MV-4-11 (cell line): ENCODE data around the gene KERA.
"Not testable (repeated sequence)": the region's sequence is repeated elsewhere in the genome, so short reads cannot be mapped to it uniquely, and the experiment has no call there.

Source experiments
- DNase-seq: peaks from one replicate; lab custom pipeline; 2025; lab: John Stamatoyannopoulos, UW

Gene KERA, protein sequence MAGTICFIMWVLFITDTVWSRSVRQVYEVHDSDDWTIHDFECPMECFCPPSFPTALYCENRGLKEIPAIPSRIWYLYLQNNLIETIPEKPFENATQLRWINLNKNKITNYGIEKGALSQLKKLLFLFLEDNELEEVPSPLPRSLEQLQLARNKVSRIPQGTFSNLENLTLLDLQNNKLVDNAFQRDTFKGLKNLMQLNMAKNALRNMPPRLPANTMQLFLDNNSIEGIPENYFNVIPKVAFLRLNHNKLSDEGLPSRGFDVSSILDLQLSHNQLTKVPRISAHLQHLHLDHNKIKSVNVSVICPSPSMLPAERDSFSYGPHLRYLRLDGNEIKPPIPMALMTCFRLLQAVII

DNA sequence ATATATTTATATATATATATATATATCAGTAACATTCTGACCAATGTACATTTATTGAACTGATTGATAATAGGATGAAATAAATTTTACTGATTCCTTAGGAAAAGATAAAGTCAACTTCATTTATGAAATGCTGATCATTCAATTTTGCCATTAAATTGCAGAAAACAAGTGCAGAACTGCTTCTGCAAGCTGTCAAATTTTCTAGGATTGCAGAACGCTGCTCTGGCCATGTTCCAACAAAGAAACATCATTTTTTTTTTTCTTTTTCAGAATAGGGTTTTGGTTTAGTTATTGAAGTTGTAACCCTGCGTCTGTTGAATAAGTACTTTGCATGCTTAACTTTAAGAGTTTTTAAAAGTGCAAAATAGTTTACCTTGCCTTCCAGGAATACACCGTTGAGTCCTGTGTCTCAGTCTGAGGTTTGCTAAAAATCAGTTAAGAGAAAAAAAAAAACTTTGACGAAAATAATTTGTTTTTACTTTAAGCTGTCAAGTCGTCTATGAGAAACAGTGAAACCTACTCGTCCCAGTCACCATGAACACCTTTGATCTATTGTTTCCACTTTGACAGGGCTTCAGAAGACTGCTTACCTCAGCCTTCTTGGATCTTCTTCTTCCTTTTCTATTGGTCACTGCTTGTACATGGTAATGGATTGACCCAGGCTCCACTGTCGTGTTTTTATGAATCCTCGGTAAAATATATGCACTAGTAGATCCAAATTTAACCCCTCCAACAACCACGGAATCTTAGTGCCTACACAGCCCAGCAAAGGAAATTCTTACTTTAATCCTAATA, at the start of gene KERA:
Gene KERA (minus strand): TSS at position 657 of the 798 bp plus-strand sequence. CDS start 1,743 bp downstream, outside the sequence.
- DNase-seq, result no peak

DNA sequence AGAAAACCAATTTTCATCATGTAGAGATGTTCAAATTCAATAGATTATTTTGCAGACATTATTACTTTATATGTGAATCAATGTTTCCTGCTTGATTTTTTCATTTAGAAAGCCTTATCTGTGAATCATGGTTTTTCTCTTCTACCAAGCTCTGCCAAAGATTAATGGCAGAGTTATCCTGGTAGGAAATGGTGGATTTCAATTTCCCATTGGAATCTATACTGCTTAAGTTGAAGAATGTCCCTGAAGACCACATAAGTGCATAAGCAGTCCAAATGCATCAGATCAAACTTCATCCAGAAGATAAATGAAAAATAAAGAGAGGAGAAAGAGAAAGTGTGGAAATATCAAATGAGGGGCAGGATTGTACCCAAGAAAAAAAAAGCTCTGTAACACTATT, 48.5 kb upstream of the KERA start:
- no peak for DNase-seq

DNA sequence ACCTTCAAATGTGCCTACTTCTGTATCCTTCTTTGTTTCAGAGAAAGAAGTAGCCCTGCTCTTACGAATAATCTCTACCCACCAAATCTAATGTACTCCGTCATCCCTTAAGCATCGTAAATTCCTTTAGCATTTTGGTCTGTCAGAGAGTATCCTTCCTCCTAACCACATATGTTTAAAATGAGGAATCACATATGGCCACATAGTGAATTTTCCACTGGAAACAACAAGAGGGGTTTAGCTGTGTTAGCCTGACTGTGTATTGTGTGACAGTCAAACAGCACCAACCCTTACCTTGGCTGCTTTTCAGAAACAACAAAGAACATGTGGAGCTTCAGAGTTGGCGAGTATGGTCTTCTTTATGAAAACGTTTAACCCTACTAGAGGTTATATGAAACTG, 48.0 kb upstream of the KERA start:
- peak; percentile 5 for DNase-seq

DNA sequence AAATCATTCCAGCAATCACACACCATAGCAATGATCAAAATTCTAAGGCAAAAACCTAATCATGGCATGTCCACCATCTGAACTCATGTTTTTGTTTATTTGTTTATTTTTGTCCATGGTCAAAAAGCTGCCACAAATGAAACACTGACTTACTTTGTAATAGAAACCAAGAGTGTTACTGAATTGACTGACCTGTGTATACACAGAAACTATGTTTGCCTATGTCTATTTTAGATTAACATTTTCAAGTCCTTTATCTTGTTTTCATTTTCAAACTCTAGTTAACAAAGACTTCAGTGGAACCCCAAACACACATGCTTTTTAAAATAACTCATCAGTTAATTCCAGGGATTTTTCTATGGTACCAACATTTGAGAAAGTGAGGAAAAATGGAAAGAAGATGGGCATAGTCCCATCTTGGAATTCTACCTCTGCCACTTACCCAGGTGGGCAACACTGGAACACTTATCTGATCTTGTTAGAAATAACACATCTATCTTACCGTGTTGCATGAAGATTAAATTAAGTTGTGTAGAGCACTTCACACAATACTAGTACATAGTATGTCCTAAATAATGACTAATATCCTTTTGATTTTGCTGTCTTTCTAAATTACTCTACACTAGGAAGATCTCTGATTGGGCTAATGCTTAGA, 47.1 kb upstream of the KERA start:
- DNase-seq, result no peak

DNA sequence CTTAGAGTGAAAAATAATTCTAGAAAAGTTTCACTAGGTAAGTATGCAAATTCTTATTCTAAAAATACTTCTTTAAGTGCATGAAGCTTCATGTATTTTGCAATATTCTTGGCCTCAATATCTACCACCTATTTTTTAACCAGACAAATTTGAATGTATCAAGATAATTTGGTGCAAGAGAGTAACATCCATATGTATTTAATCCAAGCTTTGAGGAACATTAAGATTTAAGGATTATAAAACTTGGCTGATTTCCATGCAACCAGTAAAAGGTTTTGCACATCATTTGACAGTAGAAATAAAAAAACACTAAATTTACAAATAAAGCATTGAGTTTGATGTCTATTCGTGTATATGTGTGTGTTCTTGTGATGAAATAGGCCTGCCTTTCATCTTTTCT, 45.8 kb upstream of the KERA start:
- no peak for DNase-seq

DNA sequence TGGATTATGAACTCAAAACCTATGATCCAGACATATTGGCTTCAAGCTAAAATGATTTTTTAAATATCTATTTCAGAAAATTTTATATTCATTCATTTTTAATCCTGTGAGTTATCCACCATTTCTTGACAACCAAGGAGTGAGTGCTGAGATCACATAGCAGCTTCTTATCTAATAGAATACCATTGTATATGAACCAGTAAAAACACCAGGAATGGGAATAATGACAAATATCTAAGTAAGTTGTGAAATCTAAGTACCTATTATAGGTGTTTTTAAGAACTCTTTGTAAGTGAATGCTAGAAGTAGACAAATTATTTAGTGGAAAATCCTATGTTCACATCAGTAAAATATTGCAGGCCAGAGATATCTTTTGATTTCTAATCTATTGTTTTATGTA, 45.3 kb upstream of the KERA start:
- no peak for DNase-seq

DNA sequence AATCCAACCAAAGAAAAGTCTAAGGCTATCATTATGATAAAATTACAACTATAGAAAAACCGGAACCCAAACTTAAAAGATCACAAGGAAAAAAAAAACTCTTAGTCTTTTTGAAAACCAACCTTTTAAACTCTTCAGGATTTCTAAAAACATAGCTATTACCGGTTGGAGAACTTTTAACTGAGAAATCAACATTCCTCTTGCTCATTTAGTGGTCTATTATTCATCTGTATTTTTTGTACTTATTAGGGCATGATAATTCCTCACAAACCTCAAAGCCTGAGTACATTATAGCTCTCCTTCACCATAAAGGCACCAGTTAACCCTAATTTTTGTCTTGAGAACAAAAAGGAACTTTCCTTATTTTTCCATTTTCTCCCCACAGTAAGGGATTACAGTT, 43.1 kb upstream of the KERA start:
- no peak for DNase-seq

DNA sequence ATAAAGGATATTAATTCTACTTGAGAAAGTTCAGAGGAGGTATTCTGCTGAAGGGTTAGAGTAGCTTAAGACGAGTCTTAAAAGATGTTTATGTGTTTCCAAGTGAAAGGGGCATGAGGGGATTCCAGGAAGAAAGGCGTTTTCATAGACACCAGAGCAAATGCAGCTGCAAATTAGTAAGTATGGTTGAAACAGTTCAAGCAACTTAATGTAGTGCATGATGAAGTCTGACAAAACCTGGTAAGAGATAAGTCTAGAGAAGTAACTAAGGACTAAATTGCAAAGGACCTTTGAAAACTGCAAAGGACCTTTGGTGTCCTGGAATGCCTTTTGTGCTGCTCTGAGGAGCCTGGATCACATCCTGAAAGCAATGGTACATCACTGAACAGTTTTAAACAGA, 42.0 kb upstream of the KERA start:
- DNase-seq, result no peak

DNA sequence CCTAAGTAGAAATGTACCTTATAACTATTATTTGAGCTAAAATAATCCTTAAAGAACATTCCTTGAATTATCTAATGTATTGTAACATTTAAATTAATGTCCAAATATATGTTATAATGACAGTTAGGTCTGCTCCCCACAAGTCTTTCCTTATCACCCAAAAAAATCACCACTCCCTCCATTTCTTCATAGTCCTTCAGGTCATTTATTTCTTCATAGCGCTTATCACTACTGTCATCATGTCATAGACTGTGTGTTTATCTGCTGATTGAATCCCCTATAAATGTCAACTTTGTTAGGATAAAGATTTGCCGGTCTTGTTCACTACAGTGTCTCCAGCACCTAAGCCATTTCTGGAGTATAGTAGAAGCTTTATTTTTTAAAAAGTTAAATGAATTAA, 41.5 kb upstream of the KERA start:
- DNase-seq, result no peak

DNA sequence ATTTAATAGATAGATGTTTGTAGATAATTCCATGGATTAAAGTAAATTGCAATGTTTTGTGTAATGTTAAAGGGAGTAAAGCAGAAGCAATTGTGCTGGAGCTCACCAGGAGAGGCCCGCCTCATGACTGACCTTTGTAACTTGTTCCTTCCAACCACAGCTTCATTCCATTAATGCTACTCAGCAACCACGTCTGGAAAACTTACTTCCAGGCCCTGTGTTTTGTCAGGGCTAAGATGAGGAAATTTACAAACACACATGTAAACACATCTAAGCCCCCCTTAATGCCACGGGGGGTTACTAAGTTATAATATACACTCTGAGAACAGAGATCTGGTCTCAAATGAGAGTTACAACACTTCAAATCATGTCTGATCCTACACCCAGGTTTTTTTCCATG, 41.1 kb upstream of the KERA start:
- peak; percentile 72 for DNase-seq

DNA sequence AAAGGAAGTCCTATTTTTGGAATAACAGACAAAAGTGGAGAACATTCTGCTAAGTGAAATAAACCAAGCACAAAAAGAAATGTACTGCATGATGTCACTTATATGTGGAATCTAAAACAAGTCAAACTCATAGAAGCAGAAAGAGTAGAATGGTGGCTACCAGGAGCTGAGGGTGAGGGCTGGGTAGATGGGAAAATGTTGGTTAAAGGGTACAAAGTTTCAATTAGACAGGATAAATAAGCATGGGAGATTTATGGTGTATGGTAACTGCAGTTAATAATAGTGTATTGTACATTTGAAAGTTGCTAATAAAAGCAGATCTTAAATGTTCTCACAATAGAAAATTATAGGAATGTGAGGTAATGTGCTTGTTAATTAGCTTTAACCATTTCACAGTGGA, 40.6 kb upstream of the KERA start:
- peak; percentile 78 for DNase-seq

DNA sequence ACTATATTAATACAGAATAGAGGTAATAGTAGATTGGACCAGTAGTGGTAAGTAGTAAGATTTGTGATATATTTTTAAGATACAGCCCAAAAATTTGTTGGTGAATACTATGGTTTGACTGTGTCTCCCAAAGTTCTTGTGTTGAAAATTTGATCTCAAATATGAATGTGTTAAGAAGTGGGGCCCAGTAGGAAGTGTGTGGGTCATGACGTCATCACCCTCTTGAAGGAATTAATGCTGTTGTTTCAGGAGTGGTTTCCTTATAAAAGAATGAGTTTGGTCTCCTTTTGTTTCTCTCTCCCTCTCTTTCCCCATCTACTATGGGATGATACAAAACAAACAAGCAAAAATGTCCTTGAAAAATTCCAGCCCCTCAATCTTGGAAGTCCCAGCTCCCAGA, 37.1 kb upstream of the KERA start:
- no peak for DNase-seq

DNA sequence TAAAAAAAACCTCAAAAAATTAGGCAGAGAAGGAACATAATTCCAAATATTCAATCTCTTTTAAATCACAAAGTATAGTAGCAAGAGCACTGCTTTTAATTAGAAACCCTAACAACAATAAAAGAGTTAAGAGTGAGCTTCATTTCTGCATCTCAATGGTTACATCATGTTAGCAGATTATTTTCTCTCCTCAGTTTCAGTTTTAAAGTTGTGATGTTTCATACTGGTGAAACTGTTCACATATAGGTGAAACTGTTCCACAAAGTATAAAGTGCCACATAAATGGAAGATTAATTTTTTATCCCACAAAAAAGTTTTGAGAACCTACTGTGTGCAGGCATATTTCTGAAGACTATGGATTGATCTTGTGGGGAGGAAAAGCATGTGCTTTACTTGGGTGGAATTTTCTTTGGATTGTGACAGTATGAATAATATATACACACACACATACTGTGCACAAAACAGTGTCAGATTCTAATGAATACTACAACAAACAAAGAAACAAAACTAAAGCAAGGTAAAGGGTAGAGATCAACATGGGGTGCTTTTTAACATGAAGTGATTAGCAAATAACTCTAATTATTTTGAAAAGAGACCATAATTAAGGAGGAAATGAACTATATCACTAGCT, 36.3 kb upstream of the KERA start:
- DNase-seq, result no peak

DNA sequence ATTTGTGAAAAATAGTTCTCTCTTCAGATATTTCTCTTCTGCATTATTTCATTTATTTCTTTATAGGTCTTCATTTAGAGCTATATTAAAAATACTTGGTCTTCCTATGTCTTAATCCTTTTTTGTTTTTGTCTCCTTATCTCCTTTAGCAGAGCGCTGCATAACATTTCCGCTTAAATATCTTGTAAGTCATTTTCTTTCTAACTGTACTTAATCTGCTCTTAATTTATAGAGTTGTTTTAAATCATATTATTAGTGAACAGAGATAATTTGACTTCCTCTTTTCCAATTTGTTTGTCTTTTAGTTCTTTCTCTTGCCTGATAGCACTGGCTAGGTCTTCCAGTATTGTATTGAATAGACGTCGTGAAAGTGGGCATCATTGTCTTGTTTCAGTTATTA, 35.5 kb upstream of the KERA start:
- DNase-seq, result no peak

DNA sequence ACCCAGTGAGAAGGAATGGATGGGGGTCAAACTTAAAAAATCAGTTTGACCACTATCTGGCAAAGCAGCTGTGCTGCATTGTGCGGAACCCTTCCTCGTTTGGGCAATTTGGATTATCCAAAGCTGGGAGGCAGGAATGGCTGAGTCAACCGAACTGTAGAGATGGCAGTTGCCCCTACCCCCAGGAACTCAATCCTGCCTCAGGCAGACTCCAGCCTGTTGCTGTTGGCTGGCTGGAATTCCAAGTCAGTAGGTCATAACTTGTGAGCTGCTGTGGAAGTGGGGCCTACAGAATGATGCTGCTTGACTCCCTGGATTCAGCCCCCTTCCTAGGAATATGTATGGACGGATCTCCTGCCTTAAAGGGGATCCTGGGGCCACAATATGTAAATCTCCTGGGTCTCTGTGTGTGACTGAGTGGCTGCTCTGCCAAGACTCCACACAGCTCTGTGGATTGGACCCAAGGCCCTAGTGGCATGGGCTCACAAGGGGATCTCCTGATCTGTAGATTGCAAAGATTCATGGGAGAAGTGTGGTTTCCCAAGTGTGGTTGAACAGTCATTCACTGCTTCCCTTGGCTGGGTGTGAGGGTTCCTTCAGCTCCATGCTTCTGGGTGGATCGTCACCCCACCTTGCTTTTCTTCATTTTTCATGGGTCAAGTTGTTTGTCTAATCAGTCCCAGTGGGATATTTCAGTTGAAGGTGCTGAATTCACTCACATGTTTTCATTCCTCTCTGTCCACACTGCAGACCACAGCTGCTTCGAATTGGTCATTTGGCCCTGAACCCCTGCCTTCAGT, 34.3 kb upstream of the KERA start:
- peak; percentile 18 for DNase-seq

DNA sequence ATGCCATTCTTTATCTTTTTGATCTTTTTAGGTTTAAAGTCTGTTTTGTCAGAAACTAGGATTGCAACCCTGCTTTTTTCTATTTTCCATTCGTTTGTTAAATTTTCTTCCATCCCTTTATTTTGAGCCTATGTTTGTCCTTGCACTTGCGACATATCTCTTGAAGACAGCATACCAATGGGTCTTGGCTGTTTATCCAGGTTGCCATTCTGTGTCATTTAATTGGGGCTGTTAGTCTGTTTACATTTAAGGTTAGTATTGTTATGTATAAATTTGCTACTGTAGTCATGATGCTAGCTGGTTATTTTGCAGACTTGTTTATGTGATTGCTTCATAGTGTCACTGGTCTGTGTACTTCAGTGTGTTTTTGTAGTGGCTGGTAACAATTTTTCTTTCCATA, 32.1 kb upstream of the KERA start:
- DNase-seq, result not testable (repeated sequence)

DNA sequence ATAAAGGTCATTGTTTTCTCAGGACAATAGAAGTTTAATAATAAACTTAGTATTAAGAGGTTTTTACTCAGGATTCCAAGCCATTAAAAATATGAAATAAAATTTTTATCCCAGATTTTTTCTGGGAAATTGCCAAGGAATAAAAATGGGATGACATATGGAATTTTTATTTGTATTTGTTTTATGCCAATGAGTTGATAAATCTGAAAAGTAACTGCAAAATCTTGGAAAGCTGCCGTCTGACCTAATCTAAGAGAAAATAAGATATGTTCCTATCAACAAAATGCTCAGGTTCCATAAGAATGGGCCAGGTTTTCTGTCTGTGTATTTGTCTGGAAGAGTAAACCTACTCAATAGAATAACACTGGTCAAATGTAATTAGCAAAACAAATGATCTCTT, 22.2 kb upstream of the KERA start:
- DNase-seq, result no peak

DNA sequence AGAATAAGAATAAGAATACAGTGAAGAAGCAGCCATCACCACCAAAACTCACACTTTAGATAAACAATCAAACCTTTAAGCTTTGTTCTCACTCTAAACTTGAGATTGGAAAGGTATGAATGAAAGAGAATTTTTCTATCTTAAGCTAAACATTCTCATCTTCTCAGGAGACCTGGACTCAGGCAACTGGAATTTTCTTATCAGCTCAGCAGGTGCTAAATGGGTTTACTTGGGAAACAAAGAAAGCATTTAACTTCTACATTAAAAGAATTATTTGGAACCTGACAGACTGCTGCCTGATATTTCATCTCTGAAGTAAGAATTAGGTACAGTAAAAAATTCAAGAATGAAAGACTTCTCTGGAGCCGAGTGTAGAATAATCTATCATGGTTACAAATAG, 20.7 kb upstream of the KERA start:
- no peak for DNase-seq

DNA sequence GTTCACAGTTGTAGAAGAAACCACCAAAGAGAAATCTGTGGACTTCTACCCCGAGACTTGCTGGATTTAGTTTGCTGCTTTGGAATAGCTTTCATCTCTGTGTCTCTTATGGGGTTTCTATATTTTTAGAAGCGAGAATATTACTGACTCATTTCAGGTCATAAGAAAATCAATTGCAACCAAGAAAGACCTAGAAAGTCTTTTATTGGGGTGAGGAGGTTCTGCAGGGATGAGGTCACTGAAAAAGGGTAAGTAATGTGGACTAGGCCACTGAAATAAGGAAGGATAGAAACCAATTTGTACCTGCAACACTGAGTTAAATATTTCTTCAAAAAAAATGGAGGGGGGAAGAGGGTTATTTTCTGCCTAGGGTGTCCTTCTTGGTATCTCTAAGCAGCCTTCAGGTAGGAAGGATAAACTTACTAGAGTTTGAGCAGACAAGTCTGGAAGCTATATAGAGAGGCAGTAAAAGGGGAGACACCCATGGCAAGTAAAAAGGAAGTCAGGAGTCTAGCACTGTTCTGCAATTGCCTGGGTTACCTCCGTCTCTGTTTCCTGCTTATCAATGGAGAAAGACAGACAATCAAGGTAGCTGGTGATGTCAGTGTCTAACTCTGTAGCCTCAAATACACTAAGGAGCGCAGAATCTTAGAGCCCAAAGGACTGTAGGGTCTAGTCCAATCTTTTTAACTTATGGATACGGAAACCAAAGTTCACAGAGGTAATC, 19.6 kb upstream of the KERA start:
- no peak for DNase-seq

DNA sequence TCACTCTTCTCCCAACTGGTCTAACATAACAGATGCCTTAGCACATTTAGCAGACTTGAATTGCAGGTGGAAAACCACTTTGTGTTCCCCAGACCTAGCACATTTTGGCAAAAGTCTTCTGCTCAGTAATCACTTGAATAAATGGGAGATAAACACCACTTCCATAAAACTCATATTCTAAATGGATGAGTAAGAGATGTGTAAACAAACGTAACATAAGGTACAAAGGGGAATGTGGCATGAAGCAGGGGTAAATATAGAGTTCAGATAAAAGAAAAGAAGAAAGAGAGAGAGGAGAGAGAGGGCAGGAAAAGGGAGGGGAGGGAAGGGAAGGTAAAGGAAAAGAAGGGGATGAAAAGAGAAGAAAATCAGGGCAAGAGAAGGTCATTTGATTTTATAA, 17.0 kb upstream of the KERA start:
- no peak for DNase-seq

DNA sequence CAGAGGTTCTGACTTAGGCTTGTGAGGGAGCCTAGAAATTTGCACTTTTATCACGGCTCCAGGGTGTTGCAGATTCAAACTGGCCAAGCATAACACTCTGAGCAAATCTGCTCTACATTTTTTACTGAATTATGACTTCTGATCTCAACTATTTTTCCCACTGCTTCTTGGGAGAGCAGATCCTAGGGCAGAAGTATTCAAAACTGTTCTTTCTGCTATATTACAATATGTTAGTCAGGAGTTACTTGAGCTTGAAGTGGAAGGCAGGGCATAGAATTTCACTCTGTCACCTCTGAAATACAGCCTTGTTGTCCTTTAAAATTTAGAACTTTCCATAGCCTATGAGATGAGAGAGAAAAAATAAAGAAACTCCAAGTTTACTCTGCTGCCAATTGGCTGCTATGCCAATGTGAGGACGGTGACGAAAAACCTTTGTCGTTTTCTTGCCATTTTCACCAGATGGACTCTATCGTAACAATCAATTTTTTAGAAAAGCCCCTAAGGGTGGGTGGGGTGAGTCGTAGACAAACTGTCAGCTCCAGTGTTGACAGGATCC, 16.4 kb upstream of the KERA start:
- no peak for DNase-seq
